ENCODE results near the gene PAQR4. TPM values are rescaled to one million over a fixed set of nuclear protein-coding genes. Genes with fewer than 3 reads are reported as not detected.
A peak's percentile ranks its signal among the peaks of the same experiment; 100 is the strongest.

PAQR4 gene
- total and polyA plus RNA-seq, 2 of the 13 experiments (the other 11 are each of a cell fraction or from before 2014, with no cell fraction given) = 15.9 to 24.8 TPM

DNA sequence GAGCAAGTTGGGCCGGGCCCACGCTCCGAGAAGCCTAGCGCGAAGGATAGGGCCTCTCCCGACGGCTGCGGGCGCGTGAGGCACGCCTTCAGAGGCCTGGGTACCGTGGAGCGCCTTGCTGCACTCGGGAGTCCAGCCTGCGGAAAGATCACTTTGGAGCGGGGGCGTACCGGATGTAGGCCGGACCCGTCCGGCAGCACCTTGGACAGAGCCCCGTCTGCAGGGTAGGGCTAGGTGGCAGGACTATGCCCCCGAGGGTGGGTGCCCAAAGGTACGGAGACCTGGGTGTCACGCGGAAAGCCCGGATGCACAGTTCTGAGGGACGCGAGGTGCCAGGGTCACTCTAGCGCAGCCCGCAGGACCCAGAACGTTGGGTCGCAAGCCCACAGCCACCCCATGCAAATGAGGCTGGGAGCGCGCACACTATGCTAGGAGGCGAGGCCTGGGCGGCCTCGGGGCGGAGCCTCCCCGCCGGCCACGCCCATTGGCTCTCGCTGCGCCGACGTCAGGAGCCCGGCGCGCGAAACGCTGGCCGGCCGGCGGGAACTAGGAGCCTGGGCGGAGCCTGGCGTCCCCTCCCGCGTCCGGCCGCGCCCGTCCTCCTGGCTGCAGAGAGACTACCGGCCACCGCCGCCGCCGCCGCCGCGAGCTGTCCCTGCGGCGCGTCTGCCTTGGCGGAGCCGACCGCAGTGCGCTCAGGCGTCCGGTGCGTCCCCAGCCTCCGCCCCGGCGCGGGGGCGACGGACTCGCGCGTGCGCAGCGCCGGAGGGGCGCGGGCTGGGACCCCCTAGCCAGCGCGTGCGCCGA, at the start of gene PAQR4 (continued):
- TF ChIP-seq, protein P1, sequence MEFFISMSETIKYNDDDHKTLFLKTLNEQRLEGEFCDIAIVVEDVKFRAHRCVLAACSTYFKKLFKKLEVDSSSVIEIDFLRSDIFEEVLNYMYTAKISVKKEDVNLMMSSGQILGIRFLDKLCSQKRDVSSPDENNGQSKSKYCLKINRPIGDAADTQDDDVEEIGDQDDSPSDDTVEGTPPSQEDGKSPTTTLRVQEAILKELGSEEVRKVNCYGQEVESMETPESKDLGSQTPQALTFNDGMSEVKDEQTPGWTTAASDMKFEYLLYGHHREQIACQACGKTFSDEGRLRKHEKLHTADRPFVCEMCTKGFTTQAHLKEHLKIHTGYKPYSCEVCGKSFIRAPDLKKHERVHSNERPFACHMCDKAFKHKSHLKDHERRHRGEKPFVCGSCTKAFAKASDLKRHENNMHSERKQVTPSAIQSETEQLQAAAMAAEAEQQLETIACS (CRISPR knock-in tag; IDR thresholded peaks at IDR 0.05) = peak; percentile 84
- no peak for TF ChIP-seq HHEX (CRISPR knock-in tag; IDR thresholded peaks at IDR 0.05)
- peak; percentile 58 for TF ChIP-seq FOSL2 (CRISPR knock-in tag; IDR thresholded peaks at IDR 0.05)
- TF ChIP-seq, protein P2, sequence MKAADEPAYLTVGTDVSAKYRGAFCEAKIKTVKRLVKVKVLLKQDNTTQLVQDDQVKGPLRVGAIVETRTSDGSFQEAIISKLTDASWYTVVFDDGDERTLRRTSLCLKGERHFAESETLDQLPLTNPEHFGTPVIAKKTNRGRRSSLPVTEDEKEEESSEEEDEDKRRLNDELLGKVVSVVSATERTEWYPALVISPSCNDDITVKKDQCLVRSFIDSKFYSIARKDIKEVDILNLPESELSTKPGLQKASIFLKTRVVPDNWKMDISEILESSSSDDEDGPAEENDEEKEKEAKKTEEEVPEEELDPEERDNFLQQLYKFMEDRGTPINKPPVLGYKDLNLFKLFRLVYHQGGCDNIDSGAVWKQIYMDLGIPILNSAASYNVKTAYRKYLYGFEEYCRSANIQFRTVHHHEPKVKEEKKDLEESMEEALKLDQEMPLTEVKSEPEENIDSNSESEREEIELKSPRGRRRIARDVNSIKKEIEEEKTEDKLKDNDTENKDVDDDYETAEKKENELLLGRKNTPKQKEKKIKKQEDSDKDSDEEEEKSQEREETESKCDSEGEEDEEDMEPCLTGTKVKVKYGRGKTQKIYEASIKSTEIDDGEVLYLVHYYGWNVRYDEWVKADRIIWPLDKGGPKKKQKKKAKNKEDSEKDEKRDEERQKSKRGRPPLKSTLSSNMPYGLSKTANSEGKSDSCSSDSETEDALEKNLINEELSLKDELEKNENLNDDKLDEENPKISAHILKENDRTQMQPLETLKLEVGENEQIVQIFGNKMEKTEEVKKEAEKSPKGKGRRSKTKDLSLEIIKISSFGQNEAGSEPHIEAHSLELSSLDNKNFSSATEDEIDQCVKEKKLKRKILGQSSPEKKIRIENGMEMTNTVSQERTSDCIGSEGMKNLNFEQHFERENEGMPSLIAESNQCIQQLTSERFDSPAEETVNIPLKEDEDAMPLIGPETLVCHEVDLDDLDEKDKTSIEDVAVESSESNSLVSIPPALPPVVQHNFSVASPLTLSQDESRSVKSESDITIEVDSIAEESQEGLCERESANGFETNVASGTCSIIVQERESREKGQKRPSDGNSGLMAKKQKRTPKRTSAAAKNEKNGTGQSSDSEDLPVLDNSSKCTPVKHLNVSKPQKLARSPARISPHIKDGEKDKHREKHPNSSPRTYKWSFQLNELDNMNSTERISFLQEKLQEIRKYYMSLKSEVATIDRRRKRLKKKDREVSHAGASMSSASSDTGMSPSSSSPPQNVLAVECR (CRISPR knock-in tag; IDR thresholded peaks at IDR 0.05; ENCODE audit: borderline replicate concordance) = peak; percentile 98
- TF ChIP-seq AKAP8 (CRISPR knock-in tag; IDR thresholded peaks at IDR 0.05) = peak; percentile 17; the same call in 1 of the 2 replicates
- peak; percentile 93 for TF ChIP-seq ZNF30 (CRISPR knock-in tag; IDR thresholded peaks at IDR 0.05)
- TF ChIP-seq, protein P3, sequence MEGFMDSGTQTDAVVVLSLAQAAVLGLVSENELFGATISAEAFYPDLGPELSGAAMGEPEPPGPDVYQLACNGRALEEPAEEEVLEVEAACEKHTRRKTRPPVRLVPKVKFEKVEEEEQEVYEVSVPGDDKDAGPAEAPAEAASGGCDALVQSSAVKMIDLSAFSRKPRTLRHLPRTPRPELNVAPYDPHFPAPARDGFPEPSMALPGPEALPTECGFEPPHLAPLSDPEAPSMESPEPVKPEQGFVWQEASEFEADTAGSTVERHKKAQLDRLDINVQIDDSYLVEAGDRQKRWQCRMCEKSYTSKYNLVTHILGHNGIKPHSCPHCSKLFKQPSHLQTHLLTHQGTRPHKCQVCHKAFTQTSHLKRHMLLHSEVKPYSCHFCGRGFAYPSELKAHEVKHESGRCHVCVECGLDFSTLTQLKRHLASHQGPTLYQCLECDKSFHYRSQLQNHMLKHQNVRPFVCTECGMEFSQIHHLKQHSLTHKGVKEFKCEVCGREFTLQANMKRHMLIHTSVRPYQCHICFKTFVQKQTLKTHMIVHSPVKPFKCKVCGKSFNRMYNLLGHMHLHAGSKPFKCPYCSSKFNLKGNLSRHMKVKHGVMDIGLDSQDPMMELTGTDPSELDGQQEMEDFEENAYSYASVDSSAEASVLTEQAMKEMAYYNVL (CRISPR knock-in tag; IDR thresholded peaks at IDR 0.05; ENCODE audit: borderline replicate concordance) = peak; percentile 79; the same call in 1 of the 2 replicates
- TF ChIP-seq MYNN (CRISPR knock-in tag; IDR thresholded peaks at IDR 0.05; ENCODE audit: low read depth) = peak; percentile 96
- no peak for TF ChIP-seq ZNF326 (CRISPR knock-in tag; IDR thresholded peaks at IDR 0.05; ENCODE audit: borderline replicate concordance)
- TF ChIP-seq ZNF614 (CRISPR knock-in tag; IDR thresholded peaks at IDR 0.05; ENCODE audit: borderline replicate concordance) = peak; percentile 91; the same call in 1 of the 2 replicates
- TF ChIP-seq ZSCAN9 (CRISPR knock-in tag; IDR thresholded peaks at IDR 0.05; ENCODE audit: borderline replicate concordance) = peak; percentile 98
- peak; percentile 94; the same call in 1 of the 2 replicates for TF ChIP-seq ZNF558 (CRISPR knock-in tag; IDR thresholded peaks at IDR 0.05; ENCODE audit: borderline replicate concordance)
- TF ChIP-seq DNMT3B (CRISPR knock-in tag; conservative IDR thresholded peaks at IDR 0.05) = peak; percentile 85; the same call in 1 of the 2 replicates
- TF ChIP-seq, protein P4, sequence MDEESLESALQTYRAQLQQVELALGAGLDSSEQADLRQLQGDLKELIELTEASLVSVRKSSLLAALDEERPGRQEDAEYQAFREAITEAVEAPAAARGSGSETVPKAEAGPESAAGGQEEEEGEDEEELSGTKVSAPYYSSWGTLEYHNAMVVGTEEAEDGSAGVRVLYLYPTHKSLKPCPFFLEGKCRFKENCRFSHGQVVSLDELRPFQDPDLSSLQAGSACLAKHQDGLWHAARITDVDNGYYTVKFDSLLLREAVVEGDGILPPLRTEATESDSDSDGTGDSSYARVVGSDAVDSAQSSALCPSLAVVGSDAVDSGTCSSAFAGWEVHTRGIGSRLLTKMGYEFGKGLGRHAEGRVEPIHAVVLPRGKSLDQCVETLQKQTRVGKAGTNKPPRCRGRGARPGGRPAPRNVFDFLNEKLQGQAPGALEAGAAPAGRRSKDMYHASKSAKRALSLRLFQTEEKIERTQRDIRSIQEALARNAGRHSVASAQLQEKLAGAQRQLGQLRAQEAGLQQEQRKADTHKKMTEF (CRISPR knock-in tag; IDR thresholded peaks at IDR 0.05) = peak; percentile 89
- TF ChIP-seq, protein P5, sequence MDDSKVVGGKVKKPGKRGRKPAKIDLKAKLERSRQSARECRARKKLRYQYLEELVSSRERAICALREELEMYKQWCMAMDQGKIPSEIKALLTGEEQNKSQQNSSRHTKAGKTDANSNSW (CRISPR knock-in tag; IDR thresholded peaks at IDR 0.05; ENCODE audit: borderline replicate concordance) = peak; percentile 88; the same call in 1 of the 2 replicates
- TF ChIP-seq HOXA5 (CRISPR knock-in tag; IDR thresholded peaks at IDR 0.05) = peak; percentile 94
- peak; percentile 87 for TF ChIP-seq ZIK1 (CRISPR knock-in tag; IDR thresholded peaks at IDR 0.05; ENCODE audit: borderline replicate concordance, low read depth)
